ENCODE data around the gene PALD1.

The PALD1 gene

GRCh38 chr10:70537398-70538194 is 59.0 kb downstream of the PALD1 start:
- peak in 1 of 2 donors; percentile 4 for DNase-seq

GRCh38 chr10:70538195-70538520 is 59.6 kb downstream of the PALD1 start:
- DNase-seq: no peak

GRCh38 chr10:70538731-70539338 is 60.3 kb downstream of the PALD1 start:
- DNase-seq: no peak

DNA sequence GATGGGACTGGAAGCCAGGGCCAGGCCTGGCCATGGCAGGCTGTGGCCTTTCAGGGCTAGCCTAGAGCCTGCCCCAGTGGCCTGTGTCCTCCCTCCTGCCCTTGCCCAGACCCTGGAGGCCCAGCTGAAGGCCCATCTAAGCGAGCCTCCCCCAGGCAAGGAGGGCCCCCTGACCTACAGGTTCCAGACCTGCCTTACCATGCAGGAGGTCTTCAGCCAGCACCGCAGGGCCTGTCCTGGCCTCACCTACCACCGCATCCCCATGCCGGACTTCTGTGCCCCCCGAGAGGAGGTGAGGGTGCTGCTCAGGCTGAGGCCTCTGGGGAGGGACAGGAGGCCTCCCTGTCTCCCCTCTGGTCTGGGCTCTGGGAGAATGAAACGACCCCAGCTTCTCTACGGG is 60.9 kb downstream of the PALD1 start:
- no peak for DNase-seq

DNA sequence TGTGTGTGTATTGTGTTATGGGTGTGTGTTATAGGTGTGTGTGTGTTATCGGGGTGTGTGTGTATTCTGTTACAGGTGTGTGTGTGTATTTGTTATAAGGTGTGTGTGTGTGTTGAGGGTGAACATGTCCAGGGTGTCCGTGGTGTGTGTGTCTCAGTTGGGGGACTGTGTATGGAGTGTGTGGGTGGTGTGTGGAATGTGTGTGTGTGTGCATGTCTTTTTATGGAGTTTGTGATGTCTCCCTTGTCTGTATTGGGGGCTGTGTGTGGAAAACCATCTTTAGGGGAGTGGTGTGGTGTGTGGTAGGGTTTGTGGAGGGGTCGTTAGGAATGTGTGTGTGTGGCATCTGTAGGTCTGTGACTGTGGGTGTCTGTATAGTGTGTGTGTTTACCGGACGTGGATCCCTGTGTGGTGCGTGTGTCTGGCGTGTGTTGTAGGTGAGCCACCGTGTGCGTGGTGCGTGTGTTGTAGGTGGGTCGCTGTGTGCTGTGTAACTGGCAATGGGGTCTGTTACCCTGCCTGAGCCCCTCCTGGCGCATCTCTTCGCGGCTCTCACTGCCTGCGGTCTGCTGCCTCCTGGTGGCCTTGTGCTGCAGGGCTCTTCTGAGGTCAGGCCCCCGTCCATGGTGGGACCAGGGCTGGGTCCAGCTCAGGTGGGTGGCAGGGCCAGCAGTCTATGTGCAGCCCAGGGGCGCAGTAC is 61.7 kb downstream of the PALD1 start:
- no peak for DNase-seq

DNA sequence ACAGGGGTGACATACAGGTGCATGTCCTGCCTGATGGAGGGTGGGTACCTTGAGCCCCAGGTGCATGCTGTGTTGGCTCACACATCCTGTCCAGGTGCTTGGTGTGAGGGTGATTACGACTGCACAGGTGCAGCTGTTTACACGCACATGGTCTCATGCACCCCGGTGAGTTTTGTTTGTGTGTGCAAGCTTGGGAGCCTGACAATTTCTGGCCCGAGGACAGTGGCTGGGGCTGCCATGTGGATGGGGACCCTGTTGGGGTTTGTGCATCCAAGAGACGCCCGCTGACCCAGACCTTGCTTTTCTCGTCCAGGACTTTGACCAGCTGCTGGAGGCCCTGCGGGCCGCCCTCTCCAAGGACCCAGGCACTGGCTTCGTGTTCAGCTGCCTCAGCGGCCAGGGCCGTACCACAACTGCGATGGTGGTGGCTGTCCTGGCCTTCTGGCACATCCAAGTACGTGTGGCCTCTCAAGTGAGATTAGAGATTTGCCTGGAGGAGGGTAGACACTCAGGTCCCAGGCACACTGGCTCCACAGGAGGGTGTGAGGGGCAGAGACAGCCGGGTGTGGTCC is 62.3 kb downstream of the PALD1 start:
- no peak for DNase-seq

- no peak for DNase-seq
These were observed 63.4 kb downstream of the PALD1 start for GRCh38 chr10:70541736-70542564.

GRCh38 chr10:70542565-70542938 is 64.0 kb downstream of the PALD1 start:
- no peak for DNase-seq

GRCh38 chr10:70543911-70544310 is 65.3 kb downstream of the PALD1 start:
- no peak for DNase-seq

GRCh38 chr10:70544431-70545340 is 66.1 kb downstream of the PALD1 start:
- DNase-seq: no peak

GRCh38 chr10:70546584-70546983 is 68.0 kb downstream of the PALD1 start:
- no peak for DNase-seq

DNA sequence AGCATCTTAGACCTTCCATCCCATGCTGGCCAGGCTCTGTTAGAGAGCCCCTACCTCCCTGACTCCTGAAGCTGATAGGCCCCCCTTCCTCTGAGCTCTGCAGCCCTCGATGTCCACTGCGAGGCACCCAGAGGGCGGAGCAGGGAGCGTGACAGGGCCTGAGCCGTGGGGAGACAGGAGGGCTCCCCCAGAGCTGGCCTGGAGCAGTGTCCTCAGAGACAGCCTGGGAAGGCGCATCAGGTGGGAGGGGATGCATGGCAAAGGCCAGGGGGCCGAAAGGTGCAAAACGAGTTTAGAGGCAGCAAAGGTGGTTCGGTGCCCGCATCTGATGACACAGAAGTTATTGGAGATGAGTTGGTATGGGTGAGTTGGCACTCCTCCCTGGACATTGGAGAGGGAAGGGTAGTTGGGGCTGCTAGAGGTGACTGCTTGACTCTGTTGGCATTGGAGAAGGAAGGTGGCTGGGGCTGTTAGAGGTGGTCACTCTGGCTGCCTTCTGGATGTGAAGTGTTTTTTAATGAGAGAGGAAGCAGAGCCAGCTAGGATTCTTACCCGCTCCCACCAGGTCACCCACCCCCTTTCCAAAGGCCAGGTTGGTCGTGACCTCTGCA is 70.9 kb downstream of the PALD1 start:
- no peak for DNase-seq

- peak; percentile 74 for DNase-seq
These were observed 71.4 kb downstream of the PALD1 start for GRCh38 chr10:70549962-70550458.

DNA sequence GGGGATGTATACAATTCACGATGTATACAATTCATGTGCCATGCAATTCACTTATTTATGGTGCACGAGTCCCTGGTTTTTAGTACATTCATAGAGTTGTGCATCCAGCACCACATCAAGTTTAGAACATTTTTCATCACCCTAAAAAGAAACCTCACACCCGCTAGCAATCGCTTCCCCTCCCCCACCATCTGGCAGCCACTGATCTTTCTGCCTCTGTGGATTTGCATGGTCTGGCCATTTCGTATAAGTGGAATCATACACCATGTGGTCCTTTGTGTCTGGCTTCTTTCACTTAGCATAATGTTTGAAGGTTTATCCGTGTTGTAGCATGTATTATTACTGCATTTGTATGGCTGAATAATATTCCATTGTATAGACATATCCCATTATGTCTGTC is 71.9 kb downstream of the PALD1 start:
- DNase-seq: no peak

- no peak for DNase-seq
These were observed 72.9 kb downstream of the PALD1 start for GRCh38 chr10:70551466-70551865.

DNA sequence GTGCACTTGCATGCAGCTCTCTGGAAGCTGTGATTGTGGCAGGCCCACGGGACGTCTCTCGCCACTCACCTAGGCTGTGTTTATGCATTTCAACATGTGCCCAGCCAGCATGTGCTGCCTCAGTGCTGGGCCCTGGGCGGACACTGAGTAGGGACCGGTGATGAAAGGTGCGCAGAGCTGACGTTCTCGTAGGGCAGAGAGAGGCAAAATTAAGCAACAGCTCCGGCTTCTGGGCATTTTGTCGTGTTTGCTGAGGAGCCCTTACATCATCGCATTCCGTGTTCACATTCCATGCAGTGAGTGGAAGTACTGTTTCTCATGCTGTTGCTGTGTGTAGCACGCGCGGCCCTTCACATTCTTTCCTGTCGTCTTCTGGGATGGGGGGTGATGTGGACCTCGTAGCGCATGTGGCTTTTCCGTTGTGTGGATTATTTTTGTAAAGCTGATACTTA is 73.4 kb downstream of the PALD1 start:
- DNase-seq: no peak

DNA sequence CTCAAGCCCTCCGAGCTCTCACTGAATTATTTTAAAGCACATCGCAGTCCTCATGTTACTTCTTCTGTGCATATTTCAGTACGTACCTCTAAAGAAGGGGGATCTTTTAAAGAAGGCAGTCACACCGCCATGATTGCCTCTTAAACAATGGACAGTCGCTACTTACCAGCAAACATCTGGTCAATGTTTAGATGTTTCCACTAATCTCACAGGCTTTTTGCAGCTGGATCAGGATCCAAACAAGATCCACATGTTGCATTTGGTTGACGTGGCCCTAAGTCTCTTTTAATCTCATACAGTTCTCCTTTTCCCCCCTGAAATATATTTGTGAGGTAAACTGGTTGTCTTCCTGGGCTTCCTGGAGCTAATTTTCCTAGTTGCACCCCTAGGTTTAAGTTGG is 74.0 kb downstream of the PALD1 start:
- no peak for DNase-seq

DNA sequence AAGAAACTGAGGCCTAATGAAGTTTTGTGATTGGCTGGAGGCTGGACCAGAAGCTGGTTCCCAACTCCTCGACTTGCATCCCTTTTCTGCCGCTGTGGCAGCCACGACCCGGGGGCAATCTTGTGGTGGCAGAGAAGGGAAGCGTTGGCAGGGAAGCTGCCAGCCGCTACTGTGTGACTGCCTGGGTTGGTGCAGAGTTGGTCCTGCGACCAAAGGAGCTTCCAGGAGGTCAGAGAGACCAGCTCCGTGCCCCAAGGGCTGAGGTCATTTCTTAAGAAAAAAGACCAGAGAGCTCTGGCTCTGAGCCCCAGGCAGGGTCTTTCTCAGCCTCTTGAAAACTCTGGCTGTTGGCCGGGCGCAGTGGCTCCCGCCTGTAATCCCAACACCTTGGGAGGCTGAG is 76.8 kb downstream of the PALD1 start:
- DNase-seq: no peak

DNA sequence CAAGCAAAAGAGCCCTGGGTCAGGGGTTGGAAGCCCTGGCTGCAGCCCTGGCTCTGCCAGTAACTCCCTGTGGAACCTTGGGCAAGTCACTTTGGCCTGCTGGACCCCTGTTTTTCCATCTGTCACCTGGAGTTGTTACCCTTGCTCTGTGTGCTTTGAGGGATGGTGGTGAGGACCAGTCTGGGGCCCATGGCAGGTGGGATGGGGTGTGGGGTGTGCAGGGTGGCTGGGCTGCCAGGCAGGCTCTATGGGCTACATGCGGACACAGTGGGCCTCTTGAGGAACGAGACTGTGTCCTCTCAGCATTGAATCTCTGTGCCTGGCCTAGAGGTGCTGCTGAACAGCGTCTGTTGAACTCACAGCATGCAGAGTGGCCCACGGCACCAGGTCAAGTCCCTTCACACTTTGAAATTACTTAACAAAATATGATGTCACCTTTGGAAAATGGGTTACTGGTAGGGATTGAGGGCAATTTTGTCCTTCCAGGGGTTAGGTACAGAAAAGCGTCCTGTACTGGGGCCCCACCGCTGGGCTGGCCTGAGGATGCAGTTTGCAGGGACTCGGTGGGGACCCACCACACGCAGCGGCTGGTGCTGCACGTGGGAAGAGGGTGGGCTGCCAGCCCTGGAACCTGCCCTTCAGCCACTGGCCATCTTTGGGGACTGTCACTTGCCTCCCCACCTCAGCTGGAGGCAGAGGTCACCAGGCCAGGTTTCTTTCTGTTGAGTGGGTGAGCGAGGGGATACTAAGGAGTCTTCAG is 78.7 kb downstream of the PALD1 start:
- no peak for DNase-seq

DNA sequence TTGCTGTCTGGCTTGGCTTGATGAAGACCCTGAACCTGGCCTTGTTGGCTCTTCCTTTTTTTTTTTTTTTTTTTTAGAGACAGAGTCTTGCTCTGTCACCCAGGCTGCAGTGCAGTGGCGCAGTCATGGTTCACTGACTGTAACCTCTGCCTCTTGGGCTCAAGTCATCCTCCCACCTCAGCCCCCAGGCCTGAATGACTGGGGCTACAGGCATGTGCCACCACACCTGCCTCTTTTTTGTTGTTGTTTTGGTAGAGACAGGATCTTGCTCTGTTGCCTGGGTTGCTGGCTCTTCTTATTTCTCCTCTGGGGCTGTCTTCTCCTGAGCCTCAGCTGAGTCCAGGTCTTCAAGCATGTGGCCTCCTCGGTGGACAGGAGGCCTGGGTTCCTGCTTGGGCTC is 79.3 kb downstream of the PALD1 start:
- DNase-seq: no peak
